HPDE6-E6E7 (cell line): ENCODE results near the gene TMEM272.
A peak's percentile ranks its signal among the peaks of the same experiment; 100 is the strongest.

Source experiments
- DNase-seq: peaks from one replicate; pipeline ENCODE4 v3.0.0; 2011; ENCODE audit warnings: missing footprints; ENCODE audit errors: extremely low spot score

Gene TMEM272

GRCh38 chr13:51805313-51805712 lies 39.7 kb downstream of the TMEM272 start:
- no peak for DNase-seq

DNA sequence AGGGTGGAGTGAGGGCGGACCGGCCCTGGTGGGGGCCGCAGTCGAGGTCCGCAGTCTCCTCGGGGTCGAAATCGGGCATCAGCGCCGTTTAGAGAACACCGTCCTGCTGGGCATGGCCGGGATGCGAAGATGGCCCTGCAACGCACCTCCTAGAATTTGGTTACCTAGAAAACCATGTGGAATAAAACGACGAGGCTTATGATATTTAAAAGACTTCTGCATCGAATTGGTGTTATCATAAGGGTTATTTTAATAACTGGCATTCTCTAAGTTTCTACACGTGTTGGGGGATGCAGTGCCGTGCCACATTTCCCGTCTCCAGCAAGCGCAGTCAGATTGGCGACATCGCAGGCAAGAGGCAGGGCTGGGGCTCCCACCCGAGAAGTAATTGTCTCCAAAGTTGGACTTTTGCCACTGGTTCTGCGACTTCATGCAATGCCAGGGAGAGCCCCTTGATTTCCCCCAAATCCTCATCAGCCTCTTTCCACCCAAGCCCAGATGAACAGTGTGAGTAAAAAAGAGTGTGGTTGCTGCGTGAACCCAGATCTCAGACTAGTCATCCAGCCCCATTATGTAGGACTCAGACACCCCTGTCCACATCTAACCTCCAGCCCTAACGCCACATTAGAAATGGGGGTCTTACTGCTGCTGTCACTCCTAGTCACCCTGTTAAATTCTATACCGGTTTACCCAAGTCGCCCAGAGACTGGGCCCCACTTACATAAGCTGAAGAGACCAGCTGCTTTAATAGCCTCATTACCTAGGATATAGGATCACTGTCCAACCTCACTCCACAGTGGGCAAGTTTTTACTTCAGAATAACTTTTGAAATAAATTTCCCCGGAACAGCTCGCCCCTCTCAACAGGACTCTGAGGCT lies 40.4 kb downstream of the TMEM272 start:
- no peak for DNase-seq

DNA sequence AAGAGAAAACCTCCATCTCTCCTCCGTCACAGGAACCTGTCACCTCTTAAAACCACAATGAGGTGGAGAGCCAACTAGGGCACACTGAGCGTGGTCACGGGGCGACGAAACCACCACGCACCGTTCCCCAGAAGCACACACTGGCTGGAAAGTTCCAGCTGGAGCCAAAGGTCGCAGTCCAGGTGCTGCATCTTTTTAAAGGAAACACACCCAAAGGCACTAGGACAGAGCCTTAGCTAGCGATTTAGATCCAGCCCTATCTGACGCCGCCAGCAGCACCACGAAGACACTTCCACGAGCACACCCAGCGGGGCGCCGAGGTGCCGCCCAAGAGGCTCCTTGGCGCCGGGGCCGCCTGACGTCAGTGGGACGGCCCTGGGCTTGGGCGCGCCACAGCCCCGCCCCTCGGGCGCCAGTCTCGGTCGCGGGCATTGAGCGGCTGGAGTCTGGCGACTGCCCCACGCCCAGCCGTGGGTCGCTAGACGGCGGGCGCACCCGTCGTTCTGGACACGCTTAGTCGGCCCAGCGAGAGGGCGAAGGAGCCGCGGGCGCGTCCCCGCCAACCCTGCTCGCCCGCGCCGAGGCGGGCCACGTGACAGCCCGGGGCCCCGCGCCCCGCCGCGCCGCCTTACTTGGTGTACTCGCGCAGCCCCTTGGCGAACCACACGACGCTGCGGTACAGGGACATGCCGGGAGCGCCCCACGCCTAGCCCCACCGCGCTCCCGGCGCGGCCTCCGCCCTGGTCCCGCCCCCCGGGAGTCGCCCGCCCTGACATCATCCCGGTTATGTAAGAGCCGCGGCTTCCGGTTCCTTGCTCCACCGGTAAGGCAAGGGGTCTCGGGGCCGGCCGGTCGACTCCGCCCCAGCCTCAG lies 41.3 kb downstream of the TMEM272 start, which contains the start of gene DHRS12:
DHRS12 (minus strand) TSS at position 742 of the 873 bp plus-strand sequence. CDS start 4,504 bp downstream, outside the sequence.
- DNase-seq = peak; percentile 39

DNA sequence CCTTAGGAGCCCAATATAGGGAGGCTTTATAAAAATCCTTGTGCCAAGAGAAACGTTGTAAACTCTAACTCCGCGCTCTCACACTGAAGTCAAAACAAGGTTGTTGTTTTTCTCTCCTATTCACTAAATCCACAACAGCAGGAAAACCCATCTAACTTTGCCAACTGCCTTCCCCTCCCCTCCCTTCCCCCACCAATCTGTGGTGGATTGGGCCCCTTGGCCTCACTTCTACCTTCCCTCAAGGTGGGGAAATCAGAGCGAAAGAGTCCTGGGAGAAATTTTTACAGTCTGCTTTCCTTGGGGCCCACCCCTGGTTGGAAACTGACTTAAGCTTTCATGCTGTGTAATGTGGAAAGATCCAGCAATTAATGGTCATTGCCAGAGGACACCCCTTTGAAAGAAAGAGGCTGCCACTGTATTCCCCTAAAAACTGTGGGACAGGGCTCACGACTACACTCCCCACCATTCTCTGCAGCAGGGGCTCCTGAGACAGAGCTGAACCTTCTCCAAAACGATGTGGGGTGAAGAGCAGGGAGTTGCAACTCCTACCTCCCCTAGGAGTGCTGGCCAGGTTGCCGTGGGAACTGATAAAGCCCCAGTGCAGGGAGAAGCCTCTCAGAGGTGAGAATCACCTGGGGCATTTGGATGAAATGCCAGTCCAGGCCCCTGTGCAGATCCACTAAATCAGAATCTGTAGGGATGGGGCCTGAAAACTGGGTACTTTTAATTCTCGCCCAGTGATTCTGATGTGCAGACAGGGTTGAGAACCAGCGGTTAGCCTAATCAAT lies 42.2 kb downstream of the TMEM272 start:
- DNase-seq = no peak

DNA sequence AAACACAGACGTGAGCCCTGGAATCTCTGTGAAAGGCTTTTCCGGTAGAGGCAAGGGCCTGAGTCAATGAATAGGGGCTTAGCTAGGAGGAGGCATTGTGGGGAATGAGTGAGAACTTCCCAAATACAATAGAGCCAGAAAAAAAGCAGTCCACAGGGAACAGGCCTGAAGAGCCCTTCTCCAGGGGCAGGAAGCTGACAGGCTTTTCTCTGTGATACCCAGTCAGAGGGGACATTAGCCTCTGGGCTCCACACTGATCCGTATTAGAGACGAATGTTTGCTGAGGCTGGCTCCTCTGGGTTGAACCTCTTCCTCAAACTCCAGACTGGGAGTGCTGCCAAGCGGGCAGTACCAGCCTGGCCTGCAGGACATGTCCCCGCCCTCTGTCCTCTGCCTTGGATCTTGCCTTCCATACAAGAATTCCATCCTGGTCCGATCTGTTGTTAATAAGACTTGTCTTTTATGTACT lies 43.3 kb downstream of the TMEM272 start:
- no peak for DNase-seq

DNA sequence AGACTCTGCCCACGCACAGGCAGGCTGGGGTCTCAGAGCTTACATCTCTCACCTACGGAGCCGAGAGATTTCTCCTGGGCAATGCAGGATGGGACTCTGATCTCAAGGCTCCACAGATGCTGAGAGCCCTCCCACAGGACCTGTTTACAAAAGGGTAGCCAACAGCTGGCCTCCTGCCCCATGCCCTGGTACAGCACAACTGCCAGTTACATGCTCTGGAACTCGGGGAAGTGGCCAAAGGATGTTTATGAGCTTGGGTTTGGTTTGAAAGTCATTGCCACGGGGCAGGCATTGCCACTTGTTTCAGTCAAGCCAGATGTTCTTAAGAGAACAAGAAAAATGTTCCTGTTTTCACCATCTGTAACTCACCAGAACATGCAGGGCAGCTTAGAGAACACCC lies 44.5 kb downstream of the TMEM272 start:
- DNase-seq = no peak

DNA sequence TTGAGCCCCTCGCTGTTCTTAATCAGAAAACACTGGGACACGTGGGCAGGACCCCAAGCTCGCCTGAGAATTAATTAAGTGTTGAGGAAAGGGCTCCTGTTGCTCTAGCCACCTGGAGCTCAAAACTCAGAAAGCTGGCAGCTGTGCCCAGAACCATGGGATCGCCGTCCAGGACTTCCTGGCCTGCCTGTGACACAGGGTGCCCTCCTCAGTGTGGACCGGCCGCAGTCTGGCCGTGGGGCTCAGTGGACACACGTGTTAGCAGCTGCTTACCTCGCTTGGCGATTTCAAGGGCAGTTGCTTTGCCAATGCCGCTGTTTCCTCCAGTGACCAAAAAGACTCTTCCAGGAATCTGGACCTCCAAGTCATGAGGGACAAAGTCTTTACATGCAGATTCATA lies 45.7 kb downstream of the TMEM272 start:
- DNase-seq = no peak

DNA sequence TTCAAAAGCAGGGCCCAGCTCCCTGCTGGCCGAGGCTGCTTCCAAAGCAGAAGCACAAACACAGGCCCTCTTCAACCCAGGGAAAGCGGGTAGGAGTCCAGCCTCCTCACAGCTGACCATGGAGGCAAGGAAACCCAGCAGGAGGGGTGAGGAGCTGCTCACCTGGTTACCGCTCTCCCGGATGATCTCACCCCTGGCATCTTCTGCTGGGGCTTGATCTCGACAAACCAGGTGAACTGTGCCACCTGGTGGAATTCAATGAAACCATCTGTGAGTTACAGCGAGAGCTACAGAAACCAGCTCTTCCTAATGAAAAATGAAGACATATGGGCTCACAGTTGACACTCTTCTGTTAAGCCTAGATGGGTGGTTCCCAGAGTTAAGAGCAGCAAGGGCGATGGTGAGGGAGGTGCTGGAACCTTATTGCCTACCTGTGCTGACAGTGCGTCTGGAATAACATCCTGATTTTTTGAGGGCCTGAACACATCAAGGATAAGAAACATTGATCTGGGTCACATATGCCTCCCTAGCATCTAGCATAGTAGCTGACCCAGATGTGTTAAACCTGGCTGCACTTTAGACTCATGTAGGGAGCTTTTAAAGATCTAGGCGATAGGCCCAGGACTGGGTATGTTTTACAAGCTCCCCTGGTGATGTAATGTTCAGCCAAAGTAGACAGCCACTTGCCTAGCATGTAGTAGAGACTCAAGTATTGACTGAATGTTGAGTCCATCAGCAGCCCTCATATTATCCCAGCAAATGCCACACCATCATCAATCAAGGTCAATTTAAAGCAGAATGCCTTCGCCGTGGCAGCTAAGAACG lies 47.1 kb downstream of the TMEM272 start:
- peak; percentile 63 for DNase-seq

DNA sequence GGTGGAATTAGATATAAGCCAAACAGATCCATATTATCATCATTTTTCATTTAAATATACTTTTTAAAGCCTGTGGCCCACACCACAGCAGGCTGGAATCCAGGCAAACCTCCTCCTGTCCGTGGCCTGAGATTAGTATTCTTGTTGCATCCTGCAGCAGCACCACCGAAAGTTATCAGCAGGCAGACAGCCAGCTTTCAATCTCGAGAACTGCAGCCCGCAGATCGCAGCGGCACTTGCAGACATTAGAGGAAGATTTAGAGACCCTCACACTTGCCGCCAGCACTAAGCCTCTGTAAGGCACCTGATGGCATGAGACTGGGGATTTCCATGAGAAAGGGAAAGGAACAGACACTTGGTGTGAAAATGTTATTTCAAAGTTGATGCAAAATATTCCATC lies 48.4 kb downstream of the TMEM272 start:
- DNase-seq = no peak

DNA sequence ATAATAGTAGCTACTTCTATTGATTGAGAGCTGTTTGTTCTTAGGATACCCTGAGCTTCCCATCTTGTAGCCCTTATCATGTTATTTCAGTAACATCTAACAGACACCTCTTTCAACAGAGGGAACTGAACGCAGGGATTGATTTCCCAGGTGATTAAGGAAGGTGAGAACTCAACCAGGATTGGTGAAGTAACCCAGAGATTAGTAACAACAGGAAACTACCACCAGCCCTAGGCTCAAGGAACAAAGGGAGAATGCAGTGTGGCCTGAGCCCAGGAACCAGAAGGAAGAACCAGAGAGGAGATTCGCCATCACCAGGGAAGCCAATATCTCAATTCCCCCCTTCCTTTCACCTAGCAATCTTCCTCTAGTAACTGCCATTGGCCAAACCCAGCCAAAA lies 49.6 kb downstream of the TMEM272 start:
- no peak for DNase-seq

DNA sequence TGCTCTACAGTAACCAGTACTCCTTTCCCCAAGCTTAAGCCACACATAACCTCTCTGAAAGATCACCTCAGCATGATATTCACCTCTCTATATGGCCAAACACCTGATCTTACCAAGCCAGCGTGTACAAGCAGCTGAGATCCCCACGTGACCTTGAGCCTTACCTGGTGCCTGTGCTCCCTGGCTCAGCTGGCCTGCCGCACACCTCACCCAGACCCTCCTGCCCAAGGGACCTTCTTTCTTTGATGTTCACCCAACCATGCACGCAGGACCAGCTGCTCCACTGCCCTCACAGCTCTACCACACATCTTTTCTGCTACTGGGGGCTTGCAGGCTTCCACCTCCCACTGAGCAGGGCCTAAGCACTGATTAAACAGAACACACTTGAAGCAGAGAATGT lies 50.0 kb downstream of the TMEM272 start:
- no peak for DNase-seq

DNA sequence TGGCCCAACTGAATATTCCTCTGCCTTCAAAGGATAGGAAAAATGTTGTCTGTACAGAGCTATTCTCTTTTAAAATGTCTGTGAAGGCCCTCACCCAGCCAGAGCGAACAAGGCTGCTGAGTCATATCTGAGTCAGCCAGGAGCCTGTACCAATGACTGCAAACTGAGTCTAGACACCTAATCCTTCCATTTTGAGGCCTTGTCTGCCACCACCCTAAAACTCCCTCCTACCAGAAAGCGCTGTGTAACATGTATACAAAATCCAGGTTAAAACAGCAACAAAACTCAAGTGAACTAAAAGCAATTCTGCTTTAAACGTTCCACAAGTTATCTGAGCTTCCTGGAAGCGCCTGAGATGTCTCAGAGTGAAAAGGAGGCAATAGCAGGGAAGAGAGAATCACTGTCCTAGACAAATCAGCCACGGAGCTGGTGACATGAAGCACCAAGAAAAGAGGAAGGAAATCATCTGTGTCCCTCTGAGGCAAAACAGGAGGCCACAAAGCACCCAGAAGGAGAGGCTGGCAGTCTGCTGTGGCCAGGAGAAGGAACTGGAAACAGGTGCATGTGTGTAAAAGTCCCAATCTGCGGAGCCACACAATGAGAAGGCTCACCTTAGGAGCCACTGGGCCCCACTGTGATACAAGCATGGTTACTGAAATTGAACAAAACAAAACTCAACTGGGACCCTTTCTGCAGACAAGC lies 51.3 kb downstream of the TMEM272 start:
- DNase-seq = peak; percentile 42

GRCh38 chr13:51786425-51787265 lies 58.3 kb downstream of the TMEM272 start:
- DNase-seq = no peak

DNA sequence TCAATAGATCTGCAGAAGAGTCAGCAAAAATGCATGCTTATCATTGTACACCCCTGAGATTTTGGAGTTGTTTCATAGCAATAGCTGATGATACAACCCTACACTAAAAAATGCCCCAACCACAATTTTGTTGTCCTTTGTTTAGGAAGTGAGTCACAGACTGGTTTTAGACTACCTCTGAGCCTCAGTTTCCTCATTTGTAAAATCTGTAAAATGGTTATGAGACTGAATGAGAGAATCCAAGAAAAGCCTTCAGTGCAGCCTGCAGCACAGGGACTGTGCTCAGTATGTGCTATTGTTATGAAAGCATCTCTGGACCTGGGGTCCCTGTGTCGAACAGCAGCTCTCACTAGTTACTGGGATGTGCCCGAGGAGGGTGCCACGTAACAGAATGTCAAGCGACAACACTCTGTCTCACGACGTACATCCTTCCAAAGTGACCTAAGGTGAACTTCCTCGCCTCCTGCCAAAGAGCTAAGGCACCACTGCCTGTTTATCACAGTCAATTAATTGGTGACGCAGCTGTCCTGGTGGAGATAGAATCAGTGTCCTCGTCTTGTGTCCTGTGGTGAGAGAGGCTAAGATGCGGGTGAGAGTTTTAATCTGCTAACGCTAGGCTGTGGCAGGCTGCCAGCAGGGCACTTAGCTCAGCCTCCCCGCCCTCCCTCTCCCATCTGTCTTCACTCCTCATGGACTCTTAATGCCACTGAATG lies 59.1 kb downstream of the TMEM272 start:
- DNase-seq = no peak

- no peak for DNase-seq
Observed at GRCh38 chr13:51784097-51784496, 60.9 kb downstream of the TMEM272 start.

DNA sequence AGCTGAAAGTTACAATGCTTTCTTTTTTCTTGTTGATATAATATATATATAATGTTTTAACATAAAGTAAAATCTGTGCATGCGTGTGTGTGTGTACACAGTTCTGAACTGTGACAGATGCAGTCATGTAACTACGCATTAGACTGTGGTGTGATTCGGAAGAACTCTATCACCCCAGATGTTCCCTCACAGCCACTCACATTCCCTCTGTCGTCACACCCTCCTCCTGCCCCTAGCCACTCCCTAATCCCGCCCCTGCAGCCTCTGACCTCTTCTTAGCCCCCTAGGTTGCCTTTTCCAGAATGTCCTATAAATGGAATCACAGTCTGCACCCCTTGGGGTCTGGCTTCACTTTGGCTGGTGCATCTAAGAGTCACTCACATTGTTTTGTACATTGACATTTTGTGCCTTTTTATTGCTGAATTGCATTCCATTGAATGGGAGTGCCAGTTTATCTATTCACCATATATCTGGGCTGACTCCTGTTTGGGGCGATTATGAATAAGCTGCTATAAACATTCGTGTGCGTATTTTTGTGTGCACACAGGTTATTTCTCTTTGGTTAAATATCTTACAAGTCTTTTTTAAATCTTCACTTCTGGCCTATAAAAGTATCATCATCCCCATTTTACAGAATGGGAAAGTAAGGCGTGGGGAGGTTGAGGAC lies 61.4 kb downstream of the TMEM272 start:
- DNase-seq = no peak

- no peak for DNase-seq
Observed at GRCh38 chr13:51782026-51782710, 62.8 kb downstream of the TMEM272 start.
